Kasumi-1 (cell line): Measurements from ENCODE around the gene KCNQ1.
A peak's percentile ranks its signal among the peaks of the same experiment; 100 is the strongest.

Source experiments
- DNase-seq, 2 experiments: peaks; one replicate each; lab custom pipeline; 2025; lab: John Stamatoyannopoulos, UW

KCNQ1 gene

DNA sequence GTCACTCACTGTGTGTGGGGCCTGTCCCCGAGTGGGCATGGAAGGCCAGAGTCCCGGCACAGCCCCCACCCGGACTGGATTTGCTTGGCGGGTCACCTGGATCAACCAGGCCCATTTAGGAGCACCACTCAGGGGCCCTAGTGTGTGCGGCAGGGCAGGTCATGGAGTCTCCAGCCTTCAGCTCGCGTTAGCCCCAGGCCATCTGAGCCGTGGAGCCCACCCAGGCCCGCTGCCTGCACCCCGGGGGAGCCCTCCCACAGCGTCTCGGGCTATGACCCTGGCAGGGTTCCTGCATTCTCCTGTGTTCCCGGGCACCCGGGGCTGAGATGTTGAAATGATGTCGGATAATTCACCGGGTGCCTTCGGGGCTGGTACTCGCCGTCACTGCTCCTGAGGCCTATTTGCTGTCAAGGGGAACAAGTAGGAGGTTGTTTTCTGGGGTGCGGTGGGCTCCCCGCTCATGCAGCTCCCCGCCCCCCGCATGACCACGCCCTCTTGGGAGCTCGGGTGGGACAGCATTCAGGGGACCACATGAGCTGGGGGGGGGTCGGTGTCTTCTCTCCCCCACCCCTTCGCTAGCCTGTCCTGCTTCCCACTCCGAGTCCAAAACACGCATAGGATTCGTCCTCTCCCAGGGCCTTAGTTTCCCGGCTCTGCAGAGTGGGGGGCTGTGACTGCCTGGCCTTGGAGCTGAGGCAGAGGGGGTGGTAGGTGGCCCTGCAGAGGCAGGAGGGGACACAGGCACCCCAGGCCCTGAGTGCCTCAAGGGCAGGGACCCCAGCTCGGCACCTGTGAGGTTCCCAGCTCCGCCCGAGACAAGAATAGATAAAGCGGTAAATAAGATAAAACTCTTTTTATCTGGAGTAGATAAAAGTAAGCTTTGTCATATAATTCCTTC is 77.2 kb downstream of the KCNQ1 start:
- no peak for DNase-seq

DNA sequence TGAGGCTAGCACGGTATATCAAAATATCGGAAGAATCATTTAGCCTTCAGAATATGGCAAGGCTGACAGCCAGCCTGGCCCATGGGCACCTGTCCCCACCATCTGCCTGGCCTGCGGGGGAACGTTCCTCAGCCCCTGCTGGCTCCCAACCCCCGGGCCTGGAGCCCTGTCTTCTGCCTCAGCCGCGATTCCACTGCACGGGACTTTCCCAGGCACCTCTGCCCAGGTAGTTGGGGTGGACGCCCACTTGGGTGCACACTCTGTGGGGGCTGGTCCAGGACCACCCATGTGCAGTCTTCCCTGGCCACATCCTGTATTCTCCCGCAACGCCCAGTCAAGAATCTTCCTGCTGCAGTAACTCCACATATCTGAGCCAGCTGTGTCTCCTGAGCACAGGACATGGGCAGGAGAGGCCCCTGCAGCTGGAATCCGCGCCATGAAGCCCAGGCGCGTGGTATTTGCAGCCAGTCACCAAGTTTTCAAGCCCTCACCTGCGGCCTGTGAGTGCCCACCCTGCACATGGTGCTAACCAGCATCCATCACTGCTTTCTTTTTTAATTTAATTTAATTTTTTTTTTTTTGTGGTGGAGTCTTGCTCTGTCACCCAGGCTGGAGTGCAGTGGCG is 77.9 kb downstream of the KCNQ1 start:
- no peak for DNase-seq

DNA sequence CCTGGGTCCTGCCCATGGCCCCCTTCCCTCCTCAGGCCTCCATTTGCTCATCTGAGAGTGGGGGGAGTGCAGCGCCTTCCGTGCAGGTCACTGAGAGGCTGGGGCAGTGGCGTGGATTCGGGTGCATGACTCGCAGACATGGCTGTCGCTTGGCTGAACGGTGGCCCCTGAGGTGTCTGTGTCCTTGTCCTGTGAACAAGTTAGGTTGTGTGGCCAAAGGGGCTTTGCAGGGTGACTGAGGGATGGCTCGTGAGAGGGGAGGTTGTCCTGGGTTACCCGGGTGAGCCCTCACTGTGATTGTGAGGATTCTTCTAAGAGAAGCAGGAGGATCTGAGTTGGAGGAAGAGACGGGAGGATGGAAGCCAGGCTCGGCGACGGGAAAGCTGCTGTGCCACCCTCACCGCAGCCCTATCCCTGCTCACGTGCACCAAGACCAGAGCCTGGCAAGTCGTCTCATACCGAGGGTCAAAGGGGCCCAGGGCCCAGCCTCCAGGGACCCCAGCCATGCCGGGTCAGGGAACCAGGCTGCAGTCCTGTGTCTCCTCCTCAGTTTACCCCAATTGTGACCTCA is 79.1 kb downstream of the KCNQ1 start:
- no peak for DNase-seq

GRCh38 chr11:2524446-2525165 is 79.8 kb downstream of the KCNQ1 start:
- no peak for DNase-seq

DNA sequence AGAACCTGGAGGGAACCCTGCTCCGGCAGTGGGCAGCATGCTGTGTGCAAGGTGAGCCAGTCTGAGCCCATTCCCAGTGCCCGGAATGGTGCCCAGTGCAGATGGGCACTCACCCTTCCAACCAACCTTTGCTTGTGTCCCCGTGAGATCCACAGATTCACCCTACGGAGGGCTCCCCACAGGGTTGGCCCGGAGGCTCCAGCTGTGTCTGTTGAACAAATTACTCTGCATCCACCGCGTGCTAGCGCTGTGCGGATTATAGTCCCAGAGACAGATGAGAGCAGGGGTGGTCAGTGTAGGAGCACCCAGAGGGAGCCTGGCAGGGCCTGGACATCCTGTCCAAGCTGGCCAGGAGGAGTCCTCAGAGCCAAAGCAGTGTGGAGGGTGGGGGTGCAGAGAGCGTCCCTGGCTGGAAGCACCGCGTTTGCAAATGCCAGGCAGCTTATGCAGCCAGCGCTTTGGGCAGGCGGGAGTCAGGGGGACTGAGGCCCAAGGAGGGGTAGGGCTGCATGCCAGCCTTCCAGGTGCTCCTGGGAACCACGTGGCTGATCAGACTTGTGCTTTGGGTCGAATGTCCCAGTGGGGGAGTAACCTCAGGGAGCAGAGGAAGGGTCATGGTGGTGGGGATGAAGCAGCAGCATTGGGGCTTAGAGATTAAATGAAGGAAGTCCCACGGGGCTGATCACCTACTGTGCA is 80.5 kb downstream of the KCNQ1 start:
- DNase-seq = no peak

GRCh38 chr11:2525941-2526807 is 81.4 kb downstream of the KCNQ1 start:
- DNase-seq = no peak

DNA sequence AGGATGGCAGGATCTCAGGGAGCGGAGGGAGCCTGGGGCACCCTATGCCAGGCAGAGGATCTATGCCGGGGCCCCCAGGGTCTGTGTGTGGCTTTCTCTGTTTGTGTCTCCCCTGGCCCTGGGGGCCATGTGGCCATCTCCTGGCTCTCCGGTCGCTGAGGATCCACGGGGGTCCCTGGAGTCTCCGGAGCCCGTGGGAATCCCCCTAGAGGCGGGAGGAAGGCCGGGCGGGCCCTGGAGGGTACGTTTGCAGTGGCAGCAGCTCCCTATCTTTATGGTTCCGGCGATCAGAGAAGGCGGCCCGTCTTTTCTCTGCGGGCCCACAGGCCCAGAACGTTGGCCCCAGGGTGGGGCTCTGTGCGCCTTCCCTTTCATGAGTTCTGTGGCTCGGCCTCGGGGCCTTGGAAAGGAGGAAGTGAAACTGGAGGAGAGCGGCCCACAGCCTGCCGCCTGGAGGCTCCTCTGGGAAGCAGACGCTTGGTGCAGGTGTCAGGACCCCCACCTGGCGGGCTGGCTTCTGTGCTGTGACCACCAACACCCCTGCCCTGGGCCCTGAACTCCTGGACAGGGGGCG is 82.1 kb downstream of the KCNQ1 start:
- DNase-seq = peak; percentile 66 to 71

DNA sequence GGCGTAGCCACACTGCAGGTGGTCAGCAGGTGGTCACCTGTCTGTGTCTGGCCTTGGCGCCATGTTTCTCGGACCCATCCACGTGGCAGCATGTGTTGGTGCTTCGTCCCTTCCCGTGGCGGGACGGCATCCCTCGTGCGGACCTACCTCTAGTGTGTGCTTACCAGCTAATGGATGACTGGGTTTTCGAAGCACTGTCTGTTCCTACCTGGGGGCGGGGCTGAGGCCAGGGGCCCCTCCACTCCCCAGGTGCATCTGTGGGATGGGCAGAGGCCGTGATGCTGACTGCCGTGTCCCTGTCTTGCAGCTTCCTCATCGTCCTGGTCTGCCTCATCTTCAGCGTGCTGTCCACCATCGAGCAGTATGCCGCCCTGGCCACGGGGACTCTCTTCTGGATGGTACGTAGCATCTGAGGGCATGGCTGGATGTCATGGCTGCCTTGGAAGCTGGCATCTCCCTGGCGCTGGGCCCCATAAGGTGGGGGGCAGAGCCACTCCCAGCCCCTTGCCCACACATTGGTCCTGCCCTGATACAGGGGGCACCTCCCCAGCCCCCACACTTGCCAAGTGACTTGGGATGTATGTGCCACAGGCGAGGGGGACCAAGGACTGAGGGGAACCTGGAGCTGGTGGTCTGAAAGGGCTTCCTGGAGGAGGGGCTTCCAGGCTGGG is 82.9 kb downstream of the KCNQ1 start:
- no peak for DNase-seq

DNA sequence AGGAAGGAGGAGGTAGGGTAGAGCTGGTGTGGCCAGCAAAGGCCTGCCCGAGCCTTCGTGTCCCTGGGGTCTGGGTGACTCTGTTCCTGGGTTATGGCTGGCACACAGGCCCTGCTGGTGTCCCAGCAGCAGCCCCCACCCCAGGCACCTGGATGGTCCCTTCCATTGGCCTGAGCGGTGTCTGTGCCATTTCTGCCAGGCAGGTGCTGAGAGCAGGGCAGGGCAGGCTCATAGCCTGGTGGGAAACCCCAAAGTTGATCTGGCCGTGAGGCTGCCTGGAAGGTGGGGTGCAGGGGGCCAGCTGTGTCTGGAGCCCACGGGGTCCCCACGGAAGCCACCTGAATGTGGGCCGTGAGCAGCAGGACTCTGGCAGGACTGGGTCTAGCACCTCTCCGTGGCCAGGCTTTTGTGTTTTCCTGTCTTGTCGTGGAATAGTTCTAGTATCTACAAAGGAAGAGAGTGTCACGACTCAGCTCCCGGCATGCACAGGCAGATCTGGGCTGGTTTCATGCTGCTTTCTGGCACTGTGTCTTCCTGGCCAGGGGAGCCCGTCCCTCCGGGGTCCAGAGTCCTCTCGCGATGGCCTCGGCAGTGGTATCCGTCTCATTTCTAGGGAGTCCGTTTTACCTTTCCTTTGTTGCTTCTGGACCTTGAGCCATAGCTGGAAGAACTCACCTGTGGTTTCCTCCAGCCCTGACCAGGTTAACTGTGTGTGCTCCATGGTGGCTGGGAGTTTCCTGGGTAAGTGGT is 83.7 kb downstream of the KCNQ1 start:
- DNase-seq = no peak

- DNase-seq = no peak
Measured at GRCh38 chr11:2529173-2529572, 84.4 kb downstream of the KCNQ1 start.

GRCh38 chr11:2529636-2530035 is 84.8 kb downstream of the KCNQ1 start:
- DNase-seq = no peak

DNA sequence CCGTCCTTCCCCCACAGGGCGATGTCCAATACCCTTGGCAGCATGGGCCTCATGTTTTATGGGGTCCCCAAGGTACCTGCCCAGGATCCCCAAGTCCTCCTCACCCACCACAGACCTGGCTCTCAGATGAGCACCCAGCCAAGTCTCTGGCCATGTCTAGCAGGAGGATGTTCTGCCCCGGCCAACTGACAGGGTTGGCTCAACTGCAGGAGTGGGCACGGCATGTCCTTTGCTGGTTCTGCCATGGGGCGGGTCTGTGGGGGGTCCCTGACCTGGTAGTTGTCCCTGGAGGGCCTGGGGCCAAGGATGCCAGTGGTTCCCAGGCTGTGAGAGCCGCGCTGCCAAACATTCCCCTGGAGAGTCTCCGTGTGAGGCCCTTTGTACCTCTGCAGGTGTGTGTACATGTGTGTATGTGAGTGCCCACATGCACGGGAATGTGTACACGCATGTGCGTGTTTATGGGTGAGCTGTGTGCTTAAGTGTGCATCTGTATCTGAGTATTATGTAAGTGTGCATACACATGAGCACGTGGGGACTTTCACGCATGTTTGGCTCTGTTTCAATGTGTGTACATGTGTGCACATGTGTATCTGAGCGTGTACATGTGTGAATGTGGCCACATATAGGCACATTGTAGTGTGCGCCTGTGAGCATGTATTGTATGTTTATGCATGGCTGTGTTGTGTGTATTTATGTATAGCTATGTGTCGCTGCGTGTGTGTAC is 85.5 kb downstream of the KCNQ1 start:
- no peak for DNase-seq

DNA sequence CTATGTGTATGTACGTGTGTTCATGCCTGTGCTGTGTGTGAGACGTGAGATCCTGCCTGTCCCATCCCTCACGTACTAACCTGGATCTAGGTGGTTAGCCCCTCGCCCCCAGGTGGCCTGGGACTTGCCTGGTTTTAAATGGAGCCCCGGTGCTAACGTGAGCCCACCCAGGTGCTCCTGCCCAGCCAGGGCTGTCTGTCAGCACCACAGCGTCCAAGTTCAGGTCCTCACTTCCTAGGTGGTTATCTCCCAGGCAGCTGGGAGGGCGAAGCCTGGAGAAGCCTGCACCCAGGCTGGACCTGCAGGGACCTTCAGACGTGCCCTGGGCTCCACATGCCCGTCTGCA is 86.0 kb downstream of the KCNQ1 start:
- no peak for DNase-seq

DNA sequence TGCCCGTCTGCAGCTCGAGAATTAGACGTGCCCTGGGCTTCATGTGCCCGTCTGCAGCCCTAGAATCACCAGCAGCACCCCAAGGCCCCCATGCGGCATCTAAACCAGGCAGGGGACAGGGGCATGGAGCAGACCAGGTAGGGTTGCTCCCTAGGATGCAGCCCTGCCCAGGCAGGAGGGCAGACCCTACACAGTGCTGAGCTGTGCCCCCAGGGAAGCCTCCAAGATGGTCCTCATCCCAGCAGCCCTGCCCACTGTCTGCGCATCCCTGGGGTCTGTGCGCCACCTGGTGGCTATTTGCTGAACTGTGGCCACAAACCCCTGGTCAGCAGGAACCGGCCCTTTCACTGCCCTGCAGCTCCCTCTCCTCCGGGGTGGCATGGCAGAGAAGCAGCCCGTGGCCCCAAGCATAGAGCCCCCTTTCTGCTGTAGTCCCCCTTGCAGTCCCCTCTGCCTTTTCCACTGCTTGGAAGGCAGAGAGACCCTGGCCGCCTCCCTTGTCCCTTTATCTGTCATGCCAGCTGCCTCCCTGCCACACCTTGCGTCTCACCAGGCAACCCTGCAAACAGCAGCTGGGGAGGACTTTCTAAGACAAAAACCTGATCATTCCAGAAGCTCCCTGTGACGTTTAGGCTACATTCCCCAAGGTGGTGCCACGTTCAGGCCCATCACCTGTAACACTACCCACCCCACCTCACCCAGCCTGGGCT is 86.6 kb downstream of the KCNQ1 start:
- peak; percentile 24 to 42 for DNase-seq

DNA sequence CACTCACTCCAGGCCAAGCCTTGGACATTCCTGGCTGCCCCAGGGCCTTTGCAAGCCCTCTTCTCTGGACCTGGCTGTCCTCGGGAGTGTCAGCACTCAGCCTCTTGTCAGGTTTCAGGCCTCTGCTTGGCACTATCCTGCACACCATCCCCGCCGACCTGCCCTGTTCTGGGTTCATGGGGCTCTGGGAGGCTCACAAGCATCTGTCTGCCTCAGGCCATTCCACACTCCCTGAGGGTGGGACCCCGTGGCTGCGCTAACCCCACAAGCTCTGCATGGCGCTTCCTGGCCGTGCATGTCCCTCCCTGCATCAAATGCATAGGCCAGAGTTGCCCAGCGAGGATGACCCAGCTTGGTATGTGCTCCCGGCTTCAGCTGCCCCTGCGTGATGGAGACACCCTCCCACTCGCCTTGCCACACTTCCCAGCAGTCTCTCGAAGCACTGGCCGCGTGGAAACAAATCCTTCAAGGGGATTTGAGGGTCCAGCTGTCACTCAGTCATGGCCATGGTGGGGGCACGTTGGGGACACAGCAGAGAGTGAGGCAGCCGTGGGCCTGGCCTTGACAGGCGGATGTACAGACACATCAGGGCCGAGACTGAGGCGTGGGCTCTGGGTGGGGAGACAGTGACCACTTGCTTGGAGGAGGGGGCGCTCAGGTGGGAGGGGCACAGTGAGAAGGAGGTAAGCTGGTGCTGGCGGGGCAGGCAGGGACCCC is 87.3 kb downstream of the KCNQ1 start:
- DNase-seq = no peak

DNA sequence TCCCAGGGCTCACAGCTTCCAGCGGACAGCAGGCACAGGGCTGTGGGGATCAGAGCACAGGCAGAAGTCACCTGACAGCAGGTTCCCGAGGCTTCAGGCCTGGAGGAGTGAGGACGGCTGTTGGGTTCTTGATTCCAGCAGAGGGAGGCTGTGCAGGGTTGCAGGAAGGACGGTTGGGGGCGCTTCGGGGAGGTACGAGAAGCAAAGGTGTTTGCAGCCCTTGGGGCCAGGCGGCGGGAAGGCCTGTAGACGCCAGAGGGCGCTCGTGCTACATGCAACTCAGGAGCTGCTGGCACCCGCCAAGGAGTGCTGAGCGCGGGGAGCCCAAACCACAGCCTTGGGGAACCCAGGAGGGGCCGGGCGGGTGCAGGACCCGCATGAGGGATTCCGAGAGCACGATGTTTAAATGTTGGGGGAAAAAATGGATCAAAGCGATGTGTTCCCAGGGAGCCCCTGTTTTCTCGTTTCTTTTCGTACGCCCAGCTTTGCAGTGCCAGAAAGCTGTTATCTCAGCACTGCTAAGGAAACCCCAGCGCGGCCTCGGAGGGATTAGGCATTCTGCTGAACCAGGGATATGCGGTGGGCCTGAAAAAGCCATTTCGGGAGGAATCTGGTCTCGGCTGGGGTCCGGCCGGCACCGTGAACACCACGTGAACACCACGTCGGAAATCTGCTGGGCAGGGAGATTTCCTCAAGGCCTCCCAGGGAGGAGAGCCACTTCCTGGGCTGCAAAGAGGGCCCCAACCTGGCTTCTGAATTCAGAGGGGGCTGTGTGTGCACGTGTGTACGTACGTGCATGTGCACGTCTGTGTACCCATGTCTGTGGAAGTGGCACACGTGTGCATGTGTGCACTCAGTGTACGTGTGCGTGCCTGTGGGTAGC is 88.1 kb downstream of the KCNQ1 start:
- DNase-seq = peak; percentile 76 to 87
